DMS153 treated with DMSO at 0.1 percent for 48 hours (cell line): ENCODE results near the gene PKN1.
"Not testable (repeated sequence)": the region's sequence is repeated elsewhere in the genome, so short reads cannot be mapped to it uniquely, and the experiment has no call there.

Experiments
- DNase-seq: peaks from one replicate; lab custom pipeline; 2025; ENCODE audit not compliant: unreplicated experiment; lab: John Stamatoyannopoulos, UW

PKN1 gene

DNA sequence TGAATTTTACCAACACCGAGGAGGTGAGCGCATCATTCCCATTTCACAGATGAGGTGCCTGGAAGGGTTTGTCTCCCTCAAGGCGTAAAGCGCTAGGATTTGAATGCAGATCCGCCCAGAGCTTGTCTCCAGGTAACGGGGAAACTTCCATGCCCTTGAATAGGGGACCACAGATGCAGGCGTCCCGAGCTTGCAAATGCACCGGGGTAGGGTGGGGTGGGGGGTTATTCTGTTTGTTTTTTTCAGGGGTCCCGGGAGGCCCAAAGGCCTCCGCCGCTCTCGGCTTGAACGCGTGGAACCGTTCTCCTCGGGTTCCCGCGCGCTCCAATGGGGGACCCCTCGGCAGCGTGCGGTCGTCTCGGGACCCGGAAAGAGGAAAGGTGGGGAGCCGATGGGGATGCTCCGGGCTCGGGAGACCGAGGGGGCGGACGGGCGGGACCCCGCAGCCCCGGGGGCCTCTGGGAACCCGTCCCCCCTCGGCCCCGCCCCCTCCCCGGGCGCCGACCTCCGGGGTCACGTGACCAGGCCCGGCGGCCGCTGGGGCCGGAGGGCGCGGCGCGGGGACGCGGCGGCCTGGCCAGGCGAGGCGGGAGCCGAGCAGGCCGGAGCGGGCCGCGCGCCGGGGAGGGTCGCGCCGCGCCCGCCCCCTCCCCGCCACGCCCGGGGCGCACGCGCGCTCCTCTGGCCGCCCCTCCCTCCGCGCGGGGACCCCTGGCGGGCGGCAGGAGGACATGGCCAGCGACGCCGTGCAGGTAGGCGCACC, at the start of gene PKN1:
PKN1 (plus strand) TSS at position 516 of the 763 bp plus-strand sequence; CDS start at position 732, 216 bp downstream.
- DNase-seq, result no peak

- no peak for DNase-seq
Measured at GRCh38 chr19:14383661-14384555, 49.2 kb upstream of the PKN1 start.

DNA sequence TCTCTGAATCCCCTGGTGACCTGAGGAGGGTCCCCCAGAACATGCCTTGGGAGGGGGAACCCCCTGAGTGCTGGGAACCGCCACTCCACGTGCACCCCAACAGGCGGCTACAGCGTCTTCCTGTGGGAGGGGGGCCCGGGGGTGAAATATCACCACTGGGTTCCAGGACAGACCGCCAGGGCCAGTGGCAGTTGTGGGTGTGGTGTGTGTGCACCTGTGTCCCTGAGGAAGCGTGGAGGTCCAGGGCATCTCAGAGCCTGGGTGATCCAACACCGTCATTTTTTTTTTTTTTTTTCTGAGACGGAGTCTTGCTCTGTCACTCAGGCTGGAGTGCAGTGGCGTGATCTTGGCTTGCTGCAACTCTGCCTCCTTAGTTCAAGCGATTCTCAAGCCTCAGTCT, 47.6 kb upstream of the PKN1 start:
- no peak for DNase-seq

DNA sequence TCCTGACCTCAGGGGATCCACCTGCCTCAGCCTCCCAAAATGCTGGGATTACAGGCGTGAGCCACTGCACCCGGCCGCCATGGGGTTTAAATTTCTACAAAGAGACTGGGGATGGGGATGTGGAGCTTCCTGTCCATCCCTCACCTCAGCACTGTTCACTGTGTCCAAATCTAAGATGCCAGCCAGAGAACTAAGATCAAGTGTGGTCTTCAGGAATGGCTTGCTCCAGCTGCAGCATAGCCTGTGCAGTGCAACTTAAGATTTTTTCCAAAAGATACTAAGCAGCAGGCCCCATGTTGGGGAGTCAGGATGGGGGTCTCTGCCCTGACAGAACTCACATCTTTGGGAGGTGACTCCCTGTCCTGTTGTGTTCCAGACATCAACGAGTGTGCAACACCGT, 42.6 kb upstream of the PKN1 start:
- no peak for DNase-seq

GRCh38 chr19:14391156-14391821, 41.8 kb upstream of the PKN1 start:
- DNase-seq, result no peak

- DNase-seq, result no peak
Measured at GRCh38 chr19:14393329-14393728, 39.8 kb upstream of the PKN1 start.

- no peak for DNase-seq
Measured at GRCh38 chr19:14394167-14394566, 38.9 kb upstream of the PKN1 start.

GRCh38 chr19:14395262-14395661, 37.8 kb upstream of the PKN1 start:
- DNase-seq, result no peak

- no peak for DNase-seq
Measured at GRCh38 chr19:14395710-14396336, 37.3 kb upstream of the PKN1 start.

GRCh38 chr19:14396730-14397129, 36.4 kb upstream of the PKN1 start:
- DNase-seq, result not testable (repeated sequence)

GRCh38 chr19:14397168-14397567, 35.9 kb upstream of the PKN1 start:
- not testable (repeated sequence) for DNase-seq

GRCh38 chr19:14400951-14401431, 32.1 kb upstream of the PKN1 start:
- no peak for DNase-seq

DNA sequence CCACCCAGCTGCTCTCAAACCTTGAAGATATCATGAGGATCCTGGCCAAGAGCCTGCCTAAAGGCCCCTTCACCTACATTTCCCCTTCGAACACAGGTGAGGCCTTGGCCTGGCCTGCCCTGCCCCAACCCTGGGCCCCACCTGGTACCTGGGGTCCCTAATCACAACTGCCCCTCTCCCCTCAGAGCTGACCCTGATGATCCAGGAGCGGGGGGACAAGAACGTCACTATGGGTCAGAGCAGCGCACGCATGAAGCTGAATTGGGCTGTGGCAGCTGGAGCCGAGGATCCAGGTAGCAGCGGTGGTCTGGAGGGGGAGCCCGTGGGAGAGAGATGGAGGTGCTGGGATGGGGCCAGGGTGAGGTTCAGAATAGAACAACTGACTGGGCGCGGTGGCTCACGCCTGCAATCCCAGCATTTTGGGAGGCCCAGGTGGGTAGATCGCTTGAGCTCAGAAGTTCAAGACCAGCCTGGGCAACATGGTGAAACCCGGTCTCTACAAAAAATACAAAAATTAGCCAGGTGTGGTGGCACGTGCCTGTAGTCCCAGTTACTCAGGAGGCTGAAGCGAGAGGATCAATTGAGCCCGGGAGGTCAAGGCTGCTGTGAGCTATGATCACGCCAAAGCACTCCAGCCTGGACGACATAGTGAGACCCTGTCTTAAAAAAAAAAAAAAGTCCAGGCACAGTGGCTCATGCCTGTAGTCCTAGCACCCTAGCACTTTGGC, 31.5 kb upstream of the PKN1 start:
- DNase-seq, result no peak

- no peak for DNase-seq
Measured at GRCh38 chr19:14402332-14403144, 30.6 kb upstream of the PKN1 start.

GRCh38 chr19:14403145-14403930, 29.8 kb upstream of the PKN1 start:
- DNase-seq, result not testable (repeated sequence)

DNA sequence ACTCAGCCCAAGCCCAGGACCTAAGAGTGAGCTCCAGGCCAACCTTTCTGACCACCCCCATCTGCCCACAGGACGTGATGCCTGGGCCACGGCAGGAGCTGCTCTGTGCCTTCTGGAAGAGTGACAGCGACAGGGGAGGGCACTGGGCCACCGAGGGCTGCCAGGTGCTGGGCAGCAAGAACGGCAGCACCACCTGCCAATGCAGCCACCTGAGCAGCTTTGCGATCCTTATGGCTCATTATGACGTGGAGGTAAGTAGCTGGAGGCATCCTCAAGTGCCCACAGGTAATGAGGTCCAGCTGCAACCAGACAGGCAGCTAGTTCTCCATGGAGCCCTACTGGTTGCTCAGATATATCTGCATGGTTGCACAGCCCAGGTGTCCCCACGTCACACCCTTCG, 28.8 kb upstream of the PKN1 start:
- DNase-seq, result no peak

DNA sequence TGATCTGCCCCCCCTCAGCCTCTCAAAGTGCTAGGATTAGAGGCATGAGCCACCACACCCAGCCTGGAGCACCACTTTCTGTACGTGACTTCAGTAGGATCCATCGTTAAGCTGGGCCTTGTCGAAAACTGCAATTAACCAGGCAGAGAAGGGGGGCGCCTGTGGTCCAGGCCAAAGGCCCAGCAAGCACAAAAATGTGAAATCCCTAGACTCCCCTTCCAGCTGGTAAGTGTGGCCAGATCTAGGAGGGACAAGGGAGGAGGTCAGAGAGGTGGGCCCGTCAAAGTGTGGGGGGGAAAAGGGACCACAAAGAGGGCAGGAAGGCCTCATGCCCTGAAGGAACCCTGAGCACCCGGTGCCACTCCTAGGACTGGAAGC, 27.7 kb upstream of the PKN1 start:
- DNase-seq, result no peak

DNA sequence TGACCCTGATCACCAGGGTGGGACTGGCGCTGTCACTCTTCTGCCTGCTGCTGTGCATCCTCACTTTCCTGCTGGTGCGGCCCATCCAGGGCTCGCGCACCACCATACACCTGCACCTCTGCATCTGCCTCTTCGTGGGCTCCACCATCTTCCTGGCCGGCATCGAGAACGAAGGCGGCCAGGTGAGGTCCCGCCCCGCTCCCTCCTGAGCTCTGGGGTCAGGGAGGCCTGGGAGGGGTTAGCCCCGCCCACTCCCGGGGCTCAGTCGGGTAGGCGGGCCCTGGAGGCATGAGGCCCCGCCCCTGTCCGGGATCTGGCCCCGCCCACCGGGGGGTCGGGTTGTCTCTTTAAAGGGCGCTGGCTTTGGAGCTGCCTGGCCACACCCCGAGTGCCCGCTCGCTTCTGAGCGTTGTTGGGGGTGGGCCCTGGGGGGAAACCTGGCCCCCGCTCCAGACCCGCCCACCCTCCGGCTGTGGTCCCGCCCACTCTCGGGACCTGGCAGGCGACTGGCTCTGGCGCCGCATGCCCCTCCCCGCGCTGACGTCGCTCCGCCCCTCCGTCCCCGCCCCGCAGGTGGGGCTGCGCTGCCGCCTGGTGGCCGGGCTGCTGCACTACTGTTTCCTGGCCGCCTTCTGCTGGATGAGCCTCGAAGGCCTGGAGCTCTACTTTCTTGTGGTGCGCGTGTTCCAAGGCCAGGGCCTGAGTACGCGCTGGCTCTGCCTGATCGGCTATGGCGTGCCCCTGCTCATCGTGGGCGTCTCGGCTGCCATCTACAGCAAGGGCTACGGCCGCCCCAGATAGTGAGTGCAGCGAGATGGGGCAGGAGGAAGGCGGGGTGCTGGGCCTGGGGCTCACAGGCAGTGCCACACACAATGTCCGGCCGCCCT, 27.1 kb upstream of the PKN1 start:
- peak; percentile 82 for DNase-seq
